GM12872 (cell line): ENCODE data around the gene LNPK.

Experiments used
- CTCF ChIP-seq: IDR thresholded peaks from 3 replicates; pipeline ENCODE4 v1.5.1; 2011; ENCODE audit warnings: low read depth, mild to moderate bottlenecking, low read length, moderate library complexity; ENCODE audit not compliant: insufficient read depth

The LNPK gene

GRCh38 chr2:175964195-175964594 is 37.9 kb downstream of the LNPK start:
- no peak for TF ChIP-seq CTCF

DNA sequence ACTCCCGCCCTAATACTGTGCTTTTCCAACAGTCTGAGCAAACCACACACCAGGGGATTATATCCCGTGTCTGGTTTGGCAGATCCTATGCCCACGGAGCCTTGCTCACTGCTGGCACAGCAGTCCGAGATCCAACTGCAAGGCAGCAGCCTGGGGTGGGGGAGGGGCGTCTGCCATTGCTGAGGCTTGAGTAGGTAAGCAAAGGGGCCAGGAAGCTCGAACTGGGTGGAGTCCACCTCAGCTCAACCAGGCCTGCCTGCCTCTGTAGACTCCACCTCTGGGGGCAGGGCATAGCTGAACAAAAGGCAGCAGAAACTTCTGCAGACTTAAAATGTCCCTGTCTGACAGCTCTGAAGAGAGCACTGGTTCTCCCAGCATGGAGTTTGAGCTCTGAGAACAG is 44.2 kb downstream of the LNPK start:
- TF ChIP-seq CTCF: no peak

DNA sequence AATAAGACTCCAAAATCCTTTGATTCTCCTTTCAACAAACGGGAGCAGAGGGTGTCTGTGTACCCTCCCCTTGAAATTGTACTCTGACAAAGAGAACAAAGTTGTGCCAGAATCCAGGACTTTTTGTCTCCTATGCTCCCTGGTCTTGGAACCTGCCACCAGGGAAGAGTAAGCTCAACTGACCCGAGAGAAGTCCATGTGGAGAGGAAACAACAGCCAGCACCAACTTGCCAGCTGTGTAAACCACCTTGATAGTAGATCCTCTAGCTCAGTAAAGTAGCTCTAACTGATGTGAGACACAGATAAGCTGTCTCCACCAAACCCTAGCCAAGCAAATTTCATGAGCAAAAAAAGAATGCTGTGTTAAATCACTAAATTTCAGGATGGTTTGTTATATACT is 46.9 kb downstream of the LNPK start:
- no peak for TF ChIP-seq CTCF

DNA sequence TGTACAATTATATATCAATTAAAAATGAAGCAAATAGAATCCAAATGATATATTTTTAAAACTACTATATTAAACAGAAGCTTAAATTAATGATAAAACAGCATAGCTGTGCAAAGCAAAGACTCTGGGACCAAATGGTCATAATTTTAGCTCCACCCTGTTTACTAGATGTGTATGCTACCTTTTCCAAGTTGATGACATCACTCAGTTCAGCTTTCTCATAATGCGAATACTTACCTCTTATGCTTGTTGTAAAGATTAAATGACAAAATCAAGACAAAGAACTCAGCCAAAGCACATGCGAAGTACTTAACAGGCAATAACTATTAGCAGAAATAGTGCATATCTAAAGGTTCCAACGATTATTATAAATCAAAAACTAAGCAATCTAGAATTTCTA is 51.6 kb downstream of the LNPK start:
- TF ChIP-seq CTCF: no peak

- TF ChIP-seq CTCF: no peak
Measured at GRCh38 chr2:175948191-175948590, 53.9 kb downstream of the LNPK start.

- TF ChIP-seq CTCF: no peak
Measured at GRCh38 chr2:175947073-175947472, 55.0 kb downstream of the LNPK start.

GRCh38 chr2:175941699-175942098 is 60.4 kb downstream of the LNPK start:
- TF ChIP-seq CTCF: no peak

DNA sequence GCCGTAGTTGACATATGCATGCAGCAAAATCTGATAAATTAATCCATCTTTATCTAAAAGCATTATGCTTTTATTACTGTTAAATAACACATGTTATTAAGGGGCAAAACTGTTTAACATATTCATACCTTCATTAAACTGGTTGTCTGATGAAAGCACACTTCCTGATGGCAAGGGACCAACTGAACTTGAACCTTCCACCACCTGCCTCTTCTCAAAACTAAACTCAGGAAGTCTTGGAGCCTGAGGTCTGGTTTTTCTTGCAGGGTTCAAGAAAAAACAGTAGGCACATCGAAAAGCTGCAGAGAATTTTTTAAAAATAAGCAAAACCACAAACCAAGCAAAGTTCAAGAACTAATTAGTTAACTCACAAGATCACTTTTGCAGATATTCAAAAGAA is 64.9 kb downstream of the LNPK start:
- TF ChIP-seq CTCF: no peak
